Activated T-cell treated with anti-CD3 and anti-CD28 coated beads for 48 hours (primary cell): ENCODE data around the gene CEP290.
"Not testable (repeated sequence)": the region's sequence is repeated elsewhere in the genome, so short reads cannot be mapped to it uniquely, and the experiment has no call there.

Source experiments
- DNase-seq: peaks from one replicate; pipeline ENCODE4 v3.0.0-alpha.2; 2020; ENCODE audit warnings: low read depth

The CEP290 gene

GRCh38 chr12:88036353-88036965, 105.4 kb downstream of the CEP290 start:
- DNase-seq, result no peak

GRCh38 chr12:88035907-88036289, 106.0 kb downstream of the CEP290 start:
- no peak for DNase-seq

- DNase-seq, result peak; percentile 89
Measured at GRCh38 chr12:88035271-88035906, 106.5 kb downstream of the CEP290 start.

DNA sequence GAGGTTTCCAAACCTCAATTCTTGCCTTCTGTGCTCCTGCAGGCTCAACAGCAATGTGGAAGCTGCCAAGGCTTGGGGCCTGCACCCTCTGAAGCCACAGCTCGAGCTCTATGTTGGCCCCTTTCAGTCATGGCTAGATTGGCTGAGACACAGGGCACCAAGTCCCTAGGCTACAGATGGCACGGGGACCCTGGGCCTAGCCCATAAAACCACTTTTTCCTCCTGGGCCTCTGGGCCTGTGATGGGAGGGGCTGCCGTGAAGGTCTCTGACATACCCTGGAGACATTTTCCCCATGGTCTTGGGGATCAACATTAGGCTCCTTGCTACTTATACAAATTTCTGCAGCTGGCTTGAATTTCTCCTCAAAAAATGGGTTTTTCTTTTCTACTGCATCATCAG, 110.7 kb downstream of the CEP290 start:
- DNase-seq, result not testable (repeated sequence)

DNA sequence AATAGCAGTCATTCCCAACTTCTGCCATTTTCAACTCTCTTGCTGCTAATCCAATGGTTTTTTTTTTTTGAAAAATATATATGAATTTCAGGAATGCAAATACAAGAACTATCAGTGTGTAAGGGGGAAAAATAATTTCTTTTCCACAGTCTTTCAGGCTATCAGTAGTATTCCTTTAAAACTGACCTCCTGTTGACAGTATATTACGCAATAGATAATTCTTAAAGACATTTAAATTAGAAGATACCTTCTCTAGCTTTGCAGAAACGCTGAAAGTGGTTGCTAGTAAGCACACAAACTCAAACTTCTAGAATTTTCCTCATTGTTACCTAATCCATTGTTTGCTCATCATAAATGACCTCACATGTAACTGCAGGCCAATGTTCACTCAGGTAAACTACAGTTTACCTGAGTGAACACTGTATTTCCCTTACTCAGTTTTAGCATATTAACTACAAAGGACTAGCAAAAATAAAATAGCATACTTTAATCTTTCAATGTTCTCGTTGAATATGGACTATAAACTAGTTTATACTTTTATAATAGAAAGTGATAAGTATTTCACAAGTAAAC, 112.7 kb downstream of the CEP290 start, which contains the start of gene C12orf50:
Gene C12orf50 (minus strand): TSS at position 309 of the 573 bp plus-strand sequence. CDS start 2,439 bp downstream, outside the sequence.
- no peak for DNase-seq

- DNase-seq, result no peak
Measured at GRCh38 chr12:88026196-88026595, 115.7 kb downstream of the CEP290 start.

GRCh38 chr12:88017964-88018363, 123.9 kb downstream of the CEP290 start:
- DNase-seq, result no peak

DNA sequence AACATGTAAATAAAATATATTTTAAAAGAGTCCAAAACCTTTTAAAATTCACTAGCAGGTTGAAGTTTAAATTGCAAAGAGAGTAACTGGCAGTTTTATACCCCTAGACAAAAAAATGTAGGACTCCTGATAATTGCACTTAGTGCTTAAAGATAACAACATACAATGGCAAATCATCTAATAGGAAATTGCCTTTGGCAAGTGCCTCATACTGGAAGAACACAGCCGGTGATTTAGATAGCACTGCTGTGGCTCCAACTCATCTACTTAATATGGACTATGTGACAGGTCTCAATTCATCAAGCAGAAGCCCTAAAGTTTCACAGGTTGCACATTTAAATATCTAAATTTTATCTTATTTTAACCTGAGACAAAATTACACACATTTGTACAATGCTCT, 126.1 kb downstream of the CEP290 start:
- DNase-seq, result no peak

GRCh38 chr12:88011755-88012154, 130.1 kb downstream of the CEP290 start:
- no peak for DNase-seq

DNA sequence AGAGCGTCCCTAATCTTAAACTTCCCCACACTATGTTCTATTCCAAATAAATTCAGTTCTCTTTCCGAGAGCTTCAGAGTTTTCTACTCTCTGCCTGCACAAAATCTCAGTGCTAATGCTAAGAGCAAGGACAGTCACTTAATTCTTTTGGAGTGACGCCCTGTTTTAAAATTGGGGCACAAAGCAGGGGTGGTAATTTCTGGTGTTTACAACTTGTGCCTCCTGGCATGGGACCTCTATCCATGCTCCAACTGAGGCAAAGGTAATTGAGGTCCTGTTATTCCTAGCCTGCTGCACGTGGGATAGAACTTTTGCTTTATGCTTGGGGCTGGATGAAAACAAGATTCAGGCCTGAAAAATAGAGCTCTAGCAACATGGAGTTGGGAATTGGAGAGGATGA, 135.5 kb downstream of the CEP290 start:
- no peak for DNase-seq

GRCh38 chr12:88001327-88001726, 140.6 kb downstream of the CEP290 start:
- DNase-seq, result no peak
